Prostate gland (tissue), 2 donors: Measurements from ENCODE around the gene WDR77.

Experiments
- POLR2AphosphoS5 ChIP-seq: sonication (generic); formaldehyde crosslinking; IDR thresholded peaks from one replicate; pipeline ENCODE4 v1.6.1; 2017; ENCODE audit warnings: antibody characterized with exemption
- TF ChIP-seq, protein P1 (sequence below), 4 experiments: fragments of 200-600 bp in 2 of 4; fragments of 450-650 bp in 2 of 4; sonication (generic) in 2 of 4; IDR thresholded peaks; 1 replicate in 3 of 4; 2 replicates in 1 of 4; pipeline ENCODE4 v1.5.1; 2016 to 2019; ENCODE audit warnings: antibody characterized with exemption in 4 of 4, mild to moderate bottlenecking in 2 of 4, moderate library complexity in 2 of 4

GRCh38 chr1:111406321-111406768 is 42.7 kb downstream of the WDR77 start:
- peak; percentile 90 for TF ChIP-seq POLR2AphosphoS5
- TF ChIP-seq, protein P1, sequence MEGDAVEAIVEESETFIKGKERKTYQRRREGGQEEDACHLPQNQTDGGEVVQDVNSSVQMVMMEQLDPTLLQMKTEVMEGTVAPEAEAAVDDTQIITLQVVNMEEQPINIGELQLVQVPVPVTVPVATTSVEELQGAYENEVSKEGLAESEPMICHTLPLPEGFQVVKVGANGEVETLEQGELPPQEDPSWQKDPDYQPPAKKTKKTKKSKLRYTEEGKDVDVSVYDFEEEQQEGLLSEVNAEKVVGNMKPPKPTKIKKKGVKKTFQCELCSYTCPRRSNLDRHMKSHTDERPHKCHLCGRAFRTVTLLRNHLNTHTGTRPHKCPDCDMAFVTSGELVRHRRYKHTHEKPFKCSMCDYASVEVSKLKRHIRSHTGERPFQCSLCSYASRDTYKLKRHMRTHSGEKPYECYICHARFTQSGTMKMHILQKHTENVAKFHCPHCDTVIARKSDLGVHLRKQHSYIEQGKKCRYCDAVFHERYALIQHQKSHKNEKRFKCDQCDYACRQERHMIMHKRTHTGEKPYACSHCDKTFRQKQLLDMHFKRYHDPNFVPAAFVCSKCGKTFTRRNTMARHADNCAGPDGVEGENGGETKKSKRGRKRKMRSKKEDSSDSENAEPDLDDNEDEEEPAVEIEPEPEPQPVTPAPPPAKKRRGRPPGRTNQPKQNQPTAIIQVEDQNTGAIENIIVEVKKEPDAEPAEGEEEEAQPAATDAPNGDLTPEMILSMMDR (IDR thresholded peaks at IDR 0.05): no peak
